PC-3 (cell line): Measurements from ENCODE around the gene CAB39L. TPM values are rescaled to one million over a fixed set of nuclear protein-coding genes. Genes with fewer than 3 reads are reported as not detected.

ENCODE experiments used
- ATAC-seq: fragments of 200-7000 bp; cut with Tn5 transposase; 2 replicates; pipeline ENCODE4 v1.9.1; 2020; ENCODE audit warnings: mild to moderate bottlenecking, moderate library complexity
- BruUV-seq: library from RNA; stranded (reverse); fragments of 400-500 nt; replicated peaks from 2 replicates; lab custom pipeline; 2021; lab: Mats Ljungman, UMichigan
- CTCF ChIA-PET: fragments of 300-600 bp; sonication (Branson Sonifier 250); formaldehyde crosslinking; loops from one replicate; lab custom pipeline; 2022; ENCODE audit warnings: antibody characterized with exemption; lab: Charles Lee
- POLR2A ChIA-PET: fragments of 300-600 bp; sonication (Branson Sonifier 250); formaldehyde crosslinking; loops from one replicate; lab custom pipeline; 2022; ENCODE audit warnings: antibody characterized with exemption; ENCODE audit not compliant: unreplicated experiment; lab: Charles Lee
- DNase-seq: peaks from one replicate; pipeline ENCODE4 v3.0.0-alpha.2; 2015
- H2AFZ ChIP-seq: fragments of 300-600 bp; sonication (generic); 2 replicates; pipeline ENCODE4 v1.6.0; 2016; ENCODE audit warnings: antibody characterized with exemption, low read length
- H3F3A ChIP-seq: fragments of 300-600 bp; sonication (generic); one replicate; pipeline ENCODE4 v1.6.0; 2017; ENCODE audit warnings: antibody characterized with exemption, low read length, control low read depth, mild to moderate bottlenecking; ENCODE audit not compliant: unreplicated experiment
- H3K27ac ChIP-seq: fragments of 300-600 bp; sonication (generic); 2 replicates; pipeline ENCODE4 v1.5.1; 2016; ENCODE audit warnings: mild to moderate bottlenecking, low read length
- H3K27me3 ChIP-seq: fragments of 300-600 bp; sonication (generic); 2 replicates; pipeline ENCODE4 v1.6.1; 2016; ENCODE audit warnings: low read length, mixed read lengths
- H3K36me3 ChIP-seq: fragments of 300-600 bp; sonication (generic); 2 replicates; pipeline ENCODE4 v1.6.1; 2016; ENCODE audit warnings: low read depth, mixed run types, low read length, mixed read lengths
- H3K4me1 ChIP-seq: fragments of 300-600 bp; sonication (generic); 2 replicates; pipeline ENCODE4 v1.5.1; 2016; ENCODE audit warnings: low read length; ENCODE audit not compliant: insufficient read depth
- H3K4me2 ChIP-seq: fragments of 300-600 bp; sonication (generic); 2 replicates; pipeline ENCODE4 v1.6.0; 2016; ENCODE audit warnings: low read length
- H3K4me3 ChIP-seq: fragments of 300-600 bp; sonication (generic); 2 replicates; pipeline ENCODE4 v1.5.1; 2016; ENCODE audit warnings: mild to moderate bottlenecking, low read length, mixed read lengths
- H3K79me2 ChIP-seq: fragments of 300-600 bp; sonication (generic); 2 replicates; pipeline ENCODE4 v1.6.1; 2017; ENCODE audit warnings: low read length, mixed read lengths
- H3K9ac ChIP-seq: fragments of 300-600 bp; sonication (generic); 2 replicates; pipeline ENCODE4 v1.6.0; 2016; ENCODE audit warnings: mild to moderate bottlenecking, low read length
- H3K9me2 ChIP-seq: fragments of 300-600 bp; sonication (generic); replicated peaks from 2 replicates; pipeline ENCODE4 v1.6.1; 2016; ENCODE audit warnings: mixed run types, low read length, mixed read lengths
- H3K9me3 ChIP-seq: fragments of 300-600 bp; sonication (generic); 2 replicates; pipeline ENCODE4 v1.6.1; 2016; ENCODE audit warnings: low read length, mixed read lengths
- H4K20me1 ChIP-seq: fragments of 300-600 bp; sonication (generic); 2 replicates; pipeline ENCODE4 v1.6.1; 2016; ENCODE audit warnings: low read length, mixed read lengths
- CTCF ChIP-seq: fragments of 300-600 bp; sonication (generic); conservative IDR thresholded peaks from 2 replicates; pipeline ENCODE4 v1.5.1; 2017; ENCODE audit warnings: antibody characterized with exemption, low read depth, mild to moderate bottlenecking, low read length
- EZH2 ChIP-seq: fragments of 300-600 bp; sonication (generic); IDR thresholded peaks from one replicate; pipeline ENCODE4 v1.6.1; 2017; ENCODE audit warnings: antibody characterized with exemption, mild to moderate bottlenecking, low read length; ENCODE audit not compliant: unreplicated experiment
- EZH2phosphoT487 ChIP-seq: fragments of 300-600 bp; sonication (generic); IDR thresholded peaks from 2 replicates; pipeline ENCODE4 v1.6.1; 2018; ENCODE audit warnings: mild to moderate bottlenecking, antibody characterized with exemption, low read length, borderline replicate concordance
- intact Hi-C: fragments of 100-400 bp; cut with micrococcal nuclease; formaldehyde crosslinking; loops from 2 replicates; pipeline ENCODE4 v1.9.0; 2023
- total RNA-seq: library from RNA; depleted of rRNA; stranded (reverse); fragments of >200 nt; gene quantifications from 2 replicates; pipeline ENCODE4 v1.2.3, GENCODE V29; 2014

The CAB39L gene
- total RNA-seq, 1 experiment from 2014 or later, result 1.8 TPM

- CTCF ChIA-PET, result no interaction called here
- Histone ChIP-seq H3K9ac (no peak overlapping the region), H2AFZ (no peak overlapping the region), H3K4me2 (no peak overlapping the region), H4K20me1 (no peaks in the 10 kb centered on the region), H3K4me1 (no peaks in the 10 kb centered on the region), H3K9me2 (no peaks in the 10 kb centered on the region), H3K4me3 (no peak overlapping the region), H3K36me3 (no peaks in the 10 kb centered on the region), H3K27ac (no peak overlapping the region), H3K79me2 (no peaks in the 10 kb centered on the region), H3K9me3 (no peaks in the 10 kb centered on the region), H3F3A (no peaks in the 10 kb centered on the region), H3K27me3 (no peaks in the 10 kb centered on the region)
- ATAC-seq, result no peak
- DNase-seq, result no peak
- POLR2A ChIA-PET, result interaction anchor here (0.7 kb wide), 1 partner anchor 25 kb away, joined by 3 read pairs; the partner anchor contains the start of gene CAB39L
- intact Hi-C loops, result no loop called here
- TF ChIP-seq EZH2phosphoT487 (no peak), EZH2 (no peak), CTCF (no peak)
- BruUV-seq, result no TSS peak
Observed at GRCh38 chr13:49418206-49418605, 25.7 kb downstream of the CAB39L start.

GRCh38 chr13:49417161-49417560, 26.7 kb downstream of the CAB39L start:
- intact Hi-C loops, result no loop called here
- H3K4me2 ChIP-seq, result no peak overlapping the region
- H3F3A ChIP-seq, result no peaks in the 10 kb centered on the region
- no peaks in the 10 kb centered on the region for H3K36me3 ChIP-seq
- ATAC-seq, result no peak
- H3K79me2 ChIP-seq, result no peaks in the 10 kb centered on the region
- DNase-seq, result no peak
- H3K27ac ChIP-seq, result no peak overlapping the region
- no peaks in the 10 kb centered on the region for H3K27me3 ChIP-seq
- H3K4me1 ChIP-seq, result no peaks in the 10 kb centered on the region
- ChIA-PET POLR2A (no interaction called here), CTCF (no interaction called here)
- H3K9me3 ChIP-seq, result no peaks in the 10 kb centered on the region
- no peaks in the 10 kb centered on the region for H3K9me2 ChIP-seq
- no peaks in the 10 kb centered on the region for H4K20me1 ChIP-seq
- H3K4me3 ChIP-seq, result no peak overlapping the region
- H3K9ac ChIP-seq, result no peak overlapping the region
- TF ChIP-seq EZH2, result no peak
- no peak for TF ChIP-seq CTCF
- no peak for TF ChIP-seq EZH2phosphoT487
- H2AFZ ChIP-seq, result no peak overlapping the region
- BruUV-seq, result no TSS peak

- H2AFZ ChIP-seq, result no peak overlapping the region
- no peaks in the 10 kb centered on the region for H3K4me1 ChIP-seq
- no peak for DNase-seq
- H3K9ac ChIP-seq, result no peak overlapping the region
- TF ChIP-seq CTCF, result no peak
- no peak for TF ChIP-seq EZH2phosphoT487
- no peak for TF ChIP-seq EZH2
- ChIA-PET CTCF (no interaction called here), POLR2A (no interaction called here)
- H3K79me2 ChIP-seq, result no peaks in the 10 kb centered on the region
- no peaks in the 10 kb centered on the region for H3K9me3 ChIP-seq
- no peak for ATAC-seq
- H4K20me1 ChIP-seq, result no peaks in the 10 kb centered on the region
- H3K27me3 ChIP-seq, result no peaks in the 10 kb centered on the region
- H3K36me3 ChIP-seq, result no peaks in the 10 kb centered on the region
- no peaks in the 10 kb centered on the region for H3F3A ChIP-seq
- no peaks in the 10 kb centered on the region for H3K9me2 ChIP-seq
- BruUV-seq, result no TSS peak
- no peak overlapping the region for H3K27ac ChIP-seq
- intact Hi-C loops, result no loop called here
- H3K4me3 ChIP-seq, result no peak overlapping the region
- H3K4me2 ChIP-seq, result no peak overlapping the region
Observed at GRCh38 chr13:49412749-49413148, 31.1 kb downstream of the CAB39L start.
